Activated CD4-positive, alpha-beta T cell treated with anti-CD3 and anti-CD28 coated beads, Interleukin-2, amount 10 ng/mL, durations not matched to agents 7 days and 5 days (primary cell): ENCODE measurements around the gene PRICKLE1. TPM values are rescaled to one million over a fixed set of nuclear protein-coding genes. Genes with fewer than 3 reads are reported as not detected.

ENCODE experiments used
- CTCF ChIA-PET: fragments of 350-600 bp; sonication (Branson Sonifier 250); formaldehyde crosslinking; loops from one replicate; lab custom pipeline; 2021; ENCODE audit warnings: antibody characterized with exemption; lab: Charles Lee
- POLR2A ChIA-PET: fragments of 350-600 bp; sonication (Branson Sonifier 250); formaldehyde crosslinking; loops from one replicate; lab custom pipeline; 2021; ENCODE audit warnings: antibody characterized with exemption; lab: Charles Lee
- DNase-seq: peaks from one replicate; pipeline ENCODE4 v3.0.0-alpha.2; 2020
- H3K27ac Mint-ChIP-seq: one replicate; pipeline ENCODE4 v1.8.0; 2021; ENCODE audit warnings: mild to moderate bottlenecking, moderate library complexity, mixed read lengths
- H3K27me3 Mint-ChIP-seq: one replicate; pipeline ENCODE4 v1.8.0; 2021; ENCODE audit warnings: mixed read lengths
- H3K36me3 Mint-ChIP-seq: one replicate; pipeline ENCODE4 v1.8.0; 2021; ENCODE audit warnings: low read depth, mixed read lengths
- H3K4me1 Mint-ChIP-seq: one replicate; pipeline ENCODE4 v1.8.0; 2021; ENCODE audit warnings: mixed read lengths
- H3K4me3 Mint-ChIP-seq: one replicate; pipeline ENCODE4 v1.8.0; 2021; ENCODE audit warnings: mild to moderate bottlenecking, moderate library complexity, mixed read lengths
- H3K9me3 Mint-ChIP-seq: one replicate; pipeline ENCODE4 v1.8.0; 2021; ENCODE audit warnings: mixed read lengths
- total RNA-seq, 2 experiments: library from RNA; stranded (reverse); gene quantifications; one replicate each; pipeline ENCODE4 v1.2.3, GENCODE V29; 2021

The PRICKLE1 gene
- total RNA-seq, 2 experiments from 2014 or later = 0.15 TPM

DNA sequence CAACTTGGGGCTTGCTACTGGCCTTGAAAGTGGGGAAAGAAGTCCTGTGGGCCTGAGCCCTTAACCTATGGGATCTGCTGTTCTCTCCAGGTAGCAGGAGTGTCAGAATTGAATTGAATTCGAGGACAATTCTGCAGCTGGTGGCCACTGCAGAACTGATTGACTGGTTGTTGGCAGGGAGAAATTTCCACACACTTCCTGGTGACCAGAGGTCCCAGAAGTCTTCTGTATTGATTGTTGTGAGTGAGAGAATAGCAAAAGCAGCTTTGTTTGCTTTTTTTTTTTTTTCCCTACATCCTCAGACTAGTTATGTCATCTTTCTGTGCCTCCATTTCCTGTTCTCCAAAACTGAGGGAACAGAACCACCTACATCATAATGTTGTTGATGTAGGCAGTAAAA lies 64.1 kb downstream of the PRICKLE1 start:
- Mint-ChIP-seq H3K9me3 (no peaks in the 10 kb centered on the region), H3K27me3 (no peaks in the 10 kb centered on the region), H3K27ac (no peak overlapping the region), H3K4me3 (no peak overlapping the region), H3K36me3 (no peaks in the 10 kb centered on the region), H3K4me1 (no peaks in the 10 kb centered on the region)
- POLR2A ChIA-PET = no interaction called here
- DNase-seq = no peak
- CTCF ChIA-PET = no interaction called here

- no peak overlapping the region for H3K27ac Mint-ChIP-seq
- no peak overlapping the region for H3K4me3 Mint-ChIP-seq
- no peaks in the 10 kb centered on the region for H3K36me3 Mint-ChIP-seq
- no peaks in the 10 kb centered on the region for H3K9me3 Mint-ChIP-seq
- H3K4me1 Mint-ChIP-seq = no peaks in the 10 kb centered on the region
- POLR2A ChIA-PET = no interaction called here
- no peak for DNase-seq
- CTCF ChIA-PET = no interaction called here
- H3K27me3 Mint-ChIP-seq = no peaks in the 10 kb centered on the region
Measured at GRCh38 chr12:42524716-42525115, 64.8 kb downstream of the PRICKLE1 start.

DNA sequence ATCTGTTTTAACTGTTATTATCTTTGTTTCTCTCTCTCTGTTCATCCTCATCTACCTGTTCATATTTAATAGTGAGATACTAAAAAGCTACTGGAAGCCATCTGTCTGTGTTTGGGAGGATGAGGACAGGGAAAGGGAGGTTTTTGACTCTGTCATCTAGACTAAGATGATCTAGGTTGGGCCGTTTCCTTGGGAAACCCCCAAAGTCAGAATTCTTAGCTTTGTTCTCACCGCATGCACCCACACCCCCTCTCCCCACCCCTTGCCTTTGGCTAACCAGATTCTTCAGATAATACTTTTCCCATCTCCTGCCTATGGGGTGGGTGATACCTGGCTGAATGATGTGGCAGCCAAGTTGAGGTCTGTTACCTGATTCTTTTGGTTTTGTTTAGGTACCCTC lies 73.0 kb downstream of the PRICKLE1 start:
- H3K27me3 Mint-ChIP-seq = peaks cover 2% of the 10 kb centered on the region
- no peak overlapping the region for H3K4me3 Mint-ChIP-seq
- no peak overlapping the region for H3K27ac Mint-ChIP-seq
- no peak for DNase-seq
- CTCF ChIA-PET = no interaction called here
- H3K4me1 Mint-ChIP-seq = no peaks in the 10 kb centered on the region
- H3K9me3 Mint-ChIP-seq = peaks cover 2% of the 10 kb centered on the region
- no peaks in the 10 kb centered on the region for H3K36me3 Mint-ChIP-seq
- POLR2A ChIA-PET = no interaction called here

DNA sequence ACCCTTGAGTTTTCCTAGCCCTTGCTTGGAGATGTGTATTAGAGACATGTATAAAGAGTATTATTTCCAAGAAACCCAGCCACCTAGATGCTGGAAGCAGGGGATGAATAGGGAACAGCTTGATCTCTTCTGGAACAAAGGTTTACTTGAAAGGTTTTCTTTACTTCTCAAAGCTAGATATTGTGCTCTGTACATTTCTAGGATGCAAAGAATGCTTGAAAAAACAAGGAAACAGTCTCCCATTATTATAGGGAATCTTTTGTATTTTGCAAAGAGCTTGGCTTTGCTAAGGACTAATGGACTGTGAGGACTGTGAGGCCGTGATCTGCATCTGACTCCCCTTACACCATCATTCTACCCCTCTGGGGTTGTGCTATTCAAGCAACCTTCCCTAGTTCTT lies 77.9 kb downstream of the PRICKLE1 start:
- Mint-ChIP-seq H3K27me3 (peaks cover 7% of the 10 kb centered on the region), H3K4me3 (no peak overlapping the region), H3K36me3 (no peaks in the 10 kb centered on the region), H3K9me3 (peaks cover 2% of the 10 kb centered on the region), H3K4me1 (no peaks in the 10 kb centered on the region), H3K27ac (no peak overlapping the region)
- CTCF ChIA-PET = no interaction called here
- POLR2A ChIA-PET = no interaction called here
- DNase-seq = no peak

DNA sequence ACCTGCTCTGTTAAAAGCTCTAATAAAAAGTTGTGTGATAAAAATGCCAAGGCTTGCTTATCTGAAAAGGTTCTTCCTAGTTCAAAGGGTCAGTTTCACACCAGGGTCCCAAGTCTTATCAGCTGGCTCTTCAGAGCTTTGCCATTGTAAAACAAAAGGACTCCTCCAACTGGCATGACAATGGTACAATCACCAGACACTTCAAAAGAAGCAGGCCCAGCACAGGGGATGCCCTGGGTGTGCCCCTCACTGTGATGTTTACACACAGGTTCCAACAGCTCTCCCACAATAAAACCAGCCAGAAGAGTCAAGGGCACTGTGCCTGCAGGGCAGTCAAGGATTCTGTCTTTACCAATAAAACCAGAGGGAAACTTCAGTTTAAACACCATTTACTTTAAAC lies 78.7 kb downstream of the PRICKLE1 start:
- peaks cover 8% of the 10 kb centered on the region for H3K27me3 Mint-ChIP-seq
- H3K27ac Mint-ChIP-seq = no peak overlapping the region
- POLR2A ChIA-PET = no interaction called here
- H3K36me3 Mint-ChIP-seq = no peaks in the 10 kb centered on the region
- H3K9me3 Mint-ChIP-seq = no peaks in the 10 kb centered on the region
- CTCF ChIA-PET = interaction anchor here (0.6 kb wide), 1 partner anchor 17 kb away, joined by 3 read pairs; no protein-coding TSS in a partner anchor
- no peak for DNase-seq
- H3K4me3 Mint-ChIP-seq = no peak overlapping the region
- no peaks in the 10 kb centered on the region for H3K4me1 Mint-ChIP-seq

- POLR2A ChIA-PET = no interaction called here
- DNase-seq = no peak
- no peaks in the 10 kb centered on the region for H3K4me1 Mint-ChIP-seq
- CTCF ChIA-PET = no interaction called here
- H3K36me3 Mint-ChIP-seq = no peaks in the 10 kb centered on the region
- H3K27ac Mint-ChIP-seq = no peak overlapping the region
- H3K4me3 Mint-ChIP-seq = no peak overlapping the region
- H3K27me3 Mint-ChIP-seq = peaks cover 9% of the 10 kb centered on the region
- H3K9me3 Mint-ChIP-seq = no peaks in the 10 kb centered on the region
Measured at GRCh38 chr12:42508913-42509460, 80.6 kb downstream of the PRICKLE1 start.

DNA sequence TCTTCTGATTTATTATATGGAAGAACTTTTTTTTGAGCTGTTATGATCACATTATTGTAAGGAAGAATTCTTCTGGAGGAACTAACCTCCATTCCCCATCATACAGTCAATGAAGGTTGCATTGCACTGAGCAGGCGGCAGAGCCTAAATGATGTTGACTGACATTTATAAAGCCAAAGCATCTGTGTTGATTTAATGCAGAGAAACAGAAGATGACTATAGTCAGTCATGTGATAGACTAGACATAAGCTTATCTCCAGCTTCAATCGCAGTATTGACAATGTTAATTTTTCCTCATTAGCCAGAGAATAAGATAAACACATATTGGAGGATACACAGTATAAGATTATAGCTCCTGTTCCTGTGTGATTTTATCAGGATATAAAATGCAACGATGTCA lies 82.0 kb downstream of the PRICKLE1 start:
- H3K27me3 Mint-ChIP-seq = peaks cover 9% of the 10 kb centered on the region
- ChIA-PET POLR2A (no interaction called here), CTCF (no interaction called here)
- no peaks in the 10 kb centered on the region for H3K36me3 Mint-ChIP-seq
- no peak for DNase-seq
- no peak overlapping the region for H3K27ac Mint-ChIP-seq
- no peak overlapping the region for H3K4me3 Mint-ChIP-seq
- no peaks in the 10 kb centered on the region for H3K9me3 Mint-ChIP-seq
- H3K4me1 Mint-ChIP-seq = no peaks in the 10 kb centered on the region

DNA sequence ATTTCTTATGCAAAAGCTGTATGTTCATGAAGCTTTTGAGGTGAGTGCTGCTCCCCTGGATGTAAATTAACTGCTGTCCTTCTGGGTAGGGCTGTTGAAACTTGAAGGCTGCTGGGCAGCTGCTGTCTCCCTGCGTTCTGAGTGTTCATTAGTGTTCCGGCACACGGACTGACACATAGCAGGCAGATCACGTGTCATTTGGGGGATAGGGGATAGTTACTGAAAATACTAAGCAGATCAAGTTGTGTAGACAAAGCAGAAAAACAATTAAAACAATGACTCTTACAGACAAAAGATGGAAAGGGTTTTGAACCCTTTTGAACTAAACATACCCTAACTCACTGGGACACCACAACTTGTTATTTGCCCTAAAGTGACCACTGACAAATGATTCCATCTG lies 82.5 kb downstream of the PRICKLE1 start:
- Mint-ChIP-seq H3K27me3 (peaks cover 9% of the 10 kb centered on the region), H3K9me3 (no peaks in the 10 kb centered on the region), H3K4me3 (no peak overlapping the region), H3K4me1 (no peaks in the 10 kb centered on the region), H3K27ac (no peak overlapping the region), H3K36me3 (no peaks in the 10 kb centered on the region)
- DNase-seq = no peak
- ChIA-PET POLR2A (no interaction called here), CTCF (no interaction called here)

DNA sequence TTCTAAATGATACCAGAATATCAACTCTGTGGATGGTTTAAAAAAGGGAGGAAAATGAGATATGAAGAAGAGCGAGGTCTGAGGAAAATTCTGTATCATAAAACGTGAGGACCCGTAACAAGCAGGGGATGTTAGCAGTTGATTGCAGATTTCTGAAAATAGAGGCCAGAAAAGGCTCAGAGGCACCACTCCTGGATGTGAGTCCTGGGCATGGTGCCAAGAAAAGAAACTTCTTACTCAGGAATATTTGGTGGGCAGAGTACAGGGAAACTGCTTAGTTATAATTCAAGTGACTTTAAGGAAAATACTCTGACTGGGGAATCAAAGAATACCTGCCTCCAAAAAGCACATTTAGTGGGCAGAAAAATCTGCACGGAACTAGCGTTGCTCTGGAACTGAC lies 85.5 kb downstream of the PRICKLE1 start:
- H3K4me3 Mint-ChIP-seq = no peak overlapping the region

GRCh38 chr12:42502682-42503081 lies 86.9 kb downstream of the PRICKLE1 start:
- H3K4me3 Mint-ChIP-seq = no peak overlapping the region
- no peaks in the 10 kb centered on the region for H3K9me3 Mint-ChIP-seq
- DNase-seq = no peak
- no peaks in the 10 kb centered on the region for H3K36me3 Mint-ChIP-seq
- no peak overlapping the region for H3K27ac Mint-ChIP-seq
- peaks cover 13% of the 10 kb centered on the region for H3K27me3 Mint-ChIP-seq
- ChIA-PET POLR2A (no interaction called here), CTCF (no interaction called here)
- no peaks in the 10 kb centered on the region for H3K4me1 Mint-ChIP-seq

More for the DNA sequence above, 85.5 kb downstream of the PRICKLE1 start:
- Mint-ChIP-seq H3K27me3 (peaks cover 13% of the 10 kb centered on the region), H3K36me3 (no peaks in the 10 kb centered on the region), H3K4me1 (no peaks in the 10 kb centered on the region), H3K9me3 (no peaks in the 10 kb centered on the region), H3K27ac (no peak overlapping the region)
- DNase-seq = no peak
- ChIA-PET POLR2A (no interaction called here), CTCF (no interaction called here)

DNA sequence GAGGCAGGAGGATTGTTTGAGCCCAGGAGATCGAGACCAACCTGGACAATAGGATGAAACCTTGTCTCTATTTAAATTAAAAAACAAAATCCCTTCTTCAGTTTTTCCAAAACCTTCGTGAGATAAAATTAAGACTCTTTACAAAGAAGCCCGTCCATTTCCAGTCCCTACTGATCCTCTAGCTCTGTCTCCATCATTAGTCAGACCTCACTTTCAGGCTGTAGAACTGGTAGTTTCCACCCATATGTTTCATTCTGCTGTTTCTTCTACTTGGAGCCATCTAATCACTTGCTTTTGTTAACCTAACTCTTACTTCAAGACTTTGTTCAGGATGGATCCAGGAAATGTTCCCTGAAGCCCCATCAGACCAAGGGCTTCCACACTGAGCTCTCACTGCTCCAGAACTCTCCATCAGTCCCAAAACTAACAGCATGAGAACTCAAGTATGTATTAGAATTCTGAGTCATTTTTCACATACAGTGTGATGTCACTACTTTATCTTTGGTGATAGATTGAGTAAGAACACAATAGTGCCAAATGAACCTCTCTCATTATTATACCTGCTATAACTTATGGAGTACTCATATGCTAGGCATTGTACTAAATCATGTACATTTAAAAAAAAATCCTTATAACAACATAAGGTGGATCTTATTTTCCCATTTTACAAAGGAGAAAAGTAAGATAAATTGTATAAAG lies 90.8 kb downstream of the PRICKLE1 start:
- Mint-ChIP-seq H3K4me1 (no peaks in the 10 kb centered on the region), H3K27me3 (peaks cover 6% of the 10 kb centered on the region), H3K27ac (no peak overlapping the region), H3K4me3 (no peak overlapping the region), H3K9me3 (no peaks in the 10 kb centered on the region), H3K36me3 (no peaks in the 10 kb centered on the region)
- CTCF ChIA-PET = interaction anchor here (1.2 kb wide), 1 partner anchor 8 kb away, joined by 3 read pairs; no protein-coding TSS in a partner anchor
- POLR2A ChIA-PET = no interaction called here
- DNase-seq = no peak

DNA sequence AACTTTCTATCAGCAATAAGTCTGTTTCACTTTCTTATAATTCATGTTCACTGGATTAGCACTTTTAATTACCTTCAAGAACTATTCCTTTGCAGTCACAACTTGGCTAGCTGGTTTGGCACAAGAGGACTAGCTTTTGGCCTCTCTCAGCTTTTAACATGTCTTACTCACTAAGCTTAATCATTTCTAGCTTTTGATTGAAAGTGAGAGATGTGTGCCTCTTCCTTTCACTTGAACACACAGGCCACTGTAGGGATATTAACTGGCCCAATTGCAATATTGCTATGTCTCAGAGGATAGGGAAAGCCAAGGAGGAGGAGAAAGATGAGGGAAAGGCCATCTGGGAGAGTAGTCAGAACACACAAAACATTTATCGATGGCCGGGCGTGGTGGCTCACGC lies 92.7 kb downstream of the PRICKLE1 start:
- Mint-ChIP-seq H3K9me3 (no peaks in the 10 kb centered on the region), H3K36me3 (no peaks in the 10 kb centered on the region), H3K27ac (no peak overlapping the region), H3K4me1 (no peaks in the 10 kb centered on the region), H3K4me3 (no peak overlapping the region), H3K27me3 (peaks cover 9% of the 10 kb centered on the region)
- CTCF ChIA-PET = interaction anchor here (1.1 kb wide), 1 partner anchor 14 kb away, joined by 3 read pairs; no protein-coding TSS in a partner anchor
- POLR2A ChIA-PET = no interaction called here
- no peak for DNase-seq

- Mint-ChIP-seq H3K4me3 (no peak overlapping the region), H3K9me3 (no peaks in the 10 kb centered on the region), H3K27me3 (peaks cover 3% of the 10 kb centered on the region), H3K27ac (no peak overlapping the region), H3K36me3 (no peaks in the 10 kb centered on the region), H3K4me1 (no peaks in the 10 kb centered on the region)
- POLR2A ChIA-PET = no interaction called here
- no peak for DNase-seq
- CTCF ChIA-PET = interaction anchor here (0.6 kb wide), 2 partner anchors 524 to 589 kb away, joined by 3 to 4 read pairs; no protein-coding TSS in a partner anchor
Measured at GRCh38 chr12:42495244-42495643, 94.3 kb downstream of the PRICKLE1 start.
